ENCODE results near the gene OR6C65.

OR6C65 gene

GRCh38 chr12:55448825-55449224, 48.5 kb downstream of the OR6C65 start:
- no peak for DNase-seq
